Keratinocyte (primary cell): ENCODE data around the gene SYCP1. TPM values are rescaled to one million over a fixed set of nuclear protein-coding genes. Genes with fewer than 3 reads are reported as not detected.
"Not testable (repeated sequence)": the region's sequence is repeated elsewhere in the genome, so short reads cannot be mapped to it uniquely, and the experiment has no call there.

Experiments used
- DNase-seq: peaks from one replicate; pipeline ENCODE4 v3.0.0-alpha.2; 2011; ENCODE audit warnings: low read depth, missing footprints, low spot score
- FAIRE-seq: peaks from 2 replicates; lab custom pipeline; 2011; peaks lifted over from hg19 to GRCh38; lab: Jason Lieb, UNC
- H2AFZ ChIP-seq: 2 replicates; pipeline ENCODE4 v1.6.0; 2012; ENCODE audit warnings: low read length, control low read depth, inconsistent platforms; ENCODE audit not compliant: control insufficient read depth
- H3K27ac ChIP-seq: 2 replicates; pipeline ENCODE4 v1.5.1; 2011; ENCODE audit warnings: low read length; ENCODE audit not compliant: control insufficient read depth, insufficient read depth
- H3K27me3 ChIP-seq: 3 replicates; pipeline ENCODE4 v1.6.0; 2011; ENCODE audit warnings: low read length; ENCODE audit not compliant: control insufficient read depth, insufficient read depth; ENCODE audit errors: extremely low read depth
- H3K36me3 ChIP-seq, 2 experiments: 2 replicates in 1 of 2; 3 replicates in 1 of 2; pipeline ENCODE4 v1.5.1; 2011; ENCODE audit warnings: low read length in 2 of 2, mild to moderate bottlenecking in 1 of 2; ENCODE audit not compliant: control insufficient read depth in 2 of 2, insufficient read depth in 2 of 2; ENCODE audit errors: extremely low read depth in 1 of 2
- H3K4me1 ChIP-seq: 3 replicates; pipeline ENCODE4 v1.5.1; 2011; ENCODE audit warnings: low read length; ENCODE audit not compliant: control insufficient read depth, insufficient read depth; ENCODE audit errors: extremely low read depth
- H3K4me2 ChIP-seq: 3 replicates; pipeline ENCODE4 v1.6.0; 2011; ENCODE audit warnings: low read depth, low read length; ENCODE audit not compliant: control insufficient read depth, insufficient read depth; ENCODE audit errors: extremely low read depth
- H3K4me3 ChIP-seq, 3 experiments: fragments of 200-600 bp in 1 of 3; sonication (generic) in 1 of 3; 2 replicates in 2 of 3; 3 replicates in 1 of 3; pipeline ENCODE4 v1.5.1; 2011 to 2016; ENCODE audit warnings: low read length in 3 of 3, mild to moderate bottlenecking in 3 of 3, control low read depth in 2 of 3, inconsistent platforms in 1 of 3, low read depth in 1 of 3, mixed read lengths in 1 of 3, mixed run types in 1 of 3, moderate library complexity in 1 of 3; ENCODE audit not compliant: control insufficient read depth in 2 of 3, insufficient read depth in 2 of 3; ENCODE audit errors: extremely low read depth in 1 of 3
- H3K79me2 ChIP-seq: 2 replicates; pipeline ENCODE4 v1.6.0; 2012; ENCODE audit warnings: low read length; ENCODE audit not compliant: control insufficient read depth, insufficient read depth
- H3K9ac ChIP-seq: 3 replicates; pipeline ENCODE4 v1.6.0; 2011; ENCODE audit warnings: low read length; ENCODE audit not compliant: control insufficient read depth, insufficient read depth; ENCODE audit errors: extremely low read depth
- H3K9me1 ChIP-seq: 3 replicates; pipeline ENCODE4 v1.6.0; 2011; ENCODE audit warnings: low read length; ENCODE audit not compliant: control insufficient read depth, insufficient read depth; ENCODE audit errors: extremely low read depth
- H3K9me3 ChIP-seq: 2 replicates; pipeline ENCODE4 v1.5.1; 2012; ENCODE audit warnings: low read depth, low read length; ENCODE audit not compliant: control insufficient read depth
- H4K20me1 ChIP-seq: 3 replicates; pipeline ENCODE4 v1.6.0; 2011; ENCODE audit warnings: low read length; ENCODE audit not compliant: control insufficient read depth, insufficient read depth; ENCODE audit errors: extremely low read depth
- EZH2 ChIP-seq: IDR thresholded peaks from one replicate; pipeline ENCODE4 v1.6.1; 2012; ENCODE audit warnings: inconsistent platforms, mild to moderate bottlenecking, low read length, moderate library complexity
- dilution Hi-C: fragments of 300-500 bp; cut with MboI; formaldehyde crosslinking; loops from one replicate; pipeline ENCODE4 v1.7.0; 2020; ENCODE audit warnings: low sequenced_read_pairs; ENCODE audit not compliant: extremely low pct_ligation_motif_present
- polyA plus RNA-seq, 5 experiments: library from polyadenylated mRNA; depleted of rRNA in 3 of 5; stranded (reverse) in 3 of 5; stranded (forward) in 1 of 5; unstranded in 1 of 5; fragments of >200 nt; gene quantifications; 1 replicate in 1 of 5; 2 replicates in 3 of 5; 3 replicates in 1 of 5; pipeline versions ENCODE4 v1.2.1 to v1.2.3, GENCODE V29; 2011 to 2012; ENCODE audit warnings: missing spikeins in 2 of 5, low read depth in 1 of 5, low replicate concordance in 1 of 5
- TF ChIP-seq, protein P1 (sequence below), 3 experiments: IDR thresholded peaks in 1 of 3; conservative IDR thresholded peaks in 1 of 3; optimal IDR thresholded peaks in 1 of 3; 2 replicates in 2 of 3; 3 replicates in 1 of 3; pipeline versions ENCODE3 to v1.5.1; 2011; ENCODE audit warnings: low read length in 3 of 3, mild to moderate bottlenecking in 3 of 3, moderate library complexity in 2 of 3, control low read depth in 1 of 3, inconsistent platforms in 1 of 3; ENCODE audit not compliant: insufficient read depth in 2 of 3; ENCODE audit errors: extremely low read depth in 1 of 3

Gene SYCP1
- polyA plus RNA-seq, 1 donor (not counting 4 experiments of a cell fraction or from before 2014, with no cell fraction given): not detected

DNA sequence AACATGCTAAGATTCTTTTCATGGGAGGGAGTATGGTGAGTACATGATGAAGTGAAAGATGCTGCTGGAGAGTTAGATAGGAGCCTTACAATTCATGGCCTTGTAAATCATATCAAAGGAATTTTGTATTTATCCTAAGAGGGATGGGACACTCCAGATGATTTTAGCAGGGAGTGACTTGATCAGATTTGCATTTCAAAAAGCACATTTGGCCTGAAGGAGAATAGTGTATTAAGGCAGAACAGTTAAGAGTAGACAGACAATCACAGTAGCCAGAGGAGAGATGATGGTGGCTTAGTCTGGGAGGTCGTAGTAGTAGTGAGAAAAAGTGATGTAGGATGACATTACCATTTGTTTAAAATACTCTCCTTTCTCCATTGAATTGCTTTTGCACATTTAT is 48.8 kb downstream of the SYCP1 start:
- H4K20me1 ChIP-seq: no peaks in the 10 kb centered on the region
- no peak overlapping the region for H3K4me2 ChIP-seq
- DNase-seq: no peak
- H2AFZ ChIP-seq: no peak overlapping the region
- no peaks in the 10 kb centered on the region for H3K79me2 ChIP-seq
- no peak overlapping the region for H3K9ac ChIP-seq
- dilution Hi-C loops: no loop called here
- peaks cover 5% of the 10 kb centered on the region for H3K27me3 ChIP-seq
- H3K27ac ChIP-seq: no peak overlapping the region
- no peaks in the 10 kb centered on the region for H3K9me1 ChIP-seq
- H3K4me3 ChIP-seq: no peak overlapping the region
- no peaks in the 10 kb centered on the region for H3K36me3 ChIP-seq
- no peak for FAIRE-seq
- TF ChIP-seq, protein P1, sequence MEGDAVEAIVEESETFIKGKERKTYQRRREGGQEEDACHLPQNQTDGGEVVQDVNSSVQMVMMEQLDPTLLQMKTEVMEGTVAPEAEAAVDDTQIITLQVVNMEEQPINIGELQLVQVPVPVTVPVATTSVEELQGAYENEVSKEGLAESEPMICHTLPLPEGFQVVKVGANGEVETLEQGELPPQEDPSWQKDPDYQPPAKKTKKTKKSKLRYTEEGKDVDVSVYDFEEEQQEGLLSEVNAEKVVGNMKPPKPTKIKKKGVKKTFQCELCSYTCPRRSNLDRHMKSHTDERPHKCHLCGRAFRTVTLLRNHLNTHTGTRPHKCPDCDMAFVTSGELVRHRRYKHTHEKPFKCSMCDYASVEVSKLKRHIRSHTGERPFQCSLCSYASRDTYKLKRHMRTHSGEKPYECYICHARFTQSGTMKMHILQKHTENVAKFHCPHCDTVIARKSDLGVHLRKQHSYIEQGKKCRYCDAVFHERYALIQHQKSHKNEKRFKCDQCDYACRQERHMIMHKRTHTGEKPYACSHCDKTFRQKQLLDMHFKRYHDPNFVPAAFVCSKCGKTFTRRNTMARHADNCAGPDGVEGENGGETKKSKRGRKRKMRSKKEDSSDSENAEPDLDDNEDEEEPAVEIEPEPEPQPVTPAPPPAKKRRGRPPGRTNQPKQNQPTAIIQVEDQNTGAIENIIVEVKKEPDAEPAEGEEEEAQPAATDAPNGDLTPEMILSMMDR (optimal IDR thresholded peaks at IDR 0.05 in 1 of 3, IDR thresholded peaks at IDR 0.05 in 1 of 3, conservative IDR thresholded peaks at IDR 0.05 in 1 of 3; ENCODE audit: extremely low read depth in 1 of 3, insufficient read depth in 2 of 3, low read length in 3 of 3): no peak
- TF ChIP-seq EZH2: no peak
- H3K9me3 ChIP-seq: no peaks in the 10 kb centered on the region
- no peaks in the 10 kb centered on the region for H3K4me1 ChIP-seq

DNA sequence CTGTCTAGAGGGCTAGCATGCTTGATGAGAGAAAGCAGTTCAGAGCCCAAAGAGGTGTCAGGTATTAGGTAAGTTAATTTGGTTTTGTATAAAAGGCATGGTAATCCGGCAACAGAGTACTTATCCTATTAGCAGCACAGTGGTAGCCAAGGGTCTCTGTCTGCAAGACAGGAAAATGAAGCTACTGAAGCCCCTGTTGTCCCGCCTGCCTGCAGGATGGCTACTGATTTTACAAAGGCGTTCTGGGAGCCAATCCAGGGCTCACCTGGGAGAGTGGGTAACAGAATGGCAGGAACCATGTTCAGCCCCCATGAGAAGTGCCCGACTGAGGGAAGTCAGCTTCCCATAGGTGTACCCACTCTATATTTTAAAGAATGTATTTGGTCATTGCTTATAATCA is 61.1 kb downstream of the SYCP1 start:
- dilution Hi-C loops, H3K27me3 ChIP-seq: not testable (repeated sequence)

DNA sequence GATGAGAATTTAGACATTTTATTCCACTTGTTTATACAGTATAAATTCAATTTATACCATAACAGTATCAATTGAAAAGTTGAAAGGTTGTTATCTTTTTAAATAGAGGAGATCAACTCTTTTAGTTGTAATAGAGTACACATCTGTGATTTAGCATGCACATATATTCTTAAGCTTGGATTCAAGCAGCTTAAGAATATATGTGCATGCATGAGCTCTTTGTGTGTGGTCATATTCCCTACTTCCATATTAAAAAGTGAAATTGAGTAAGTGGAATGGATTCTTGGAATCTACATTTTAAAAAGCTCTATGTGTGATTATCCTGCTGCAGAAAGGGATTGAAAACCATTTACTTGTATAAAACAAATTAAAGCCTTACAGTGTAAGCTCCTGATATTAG is 71.9 kb downstream of the SYCP1 start:
- Histone ChIP-seq H3K27me3 (peaks cover 19% of the 10 kb centered on the region), H3K9ac (no peak overlapping the region), H3K79me2 (no peaks in the 10 kb centered on the region), H3K9me1 (no peaks in the 10 kb centered on the region), H2AFZ (no peak overlapping the region), H3K27ac (no peak overlapping the region), H3K36me3 (no peaks in the 10 kb centered on the region), H3K4me1 (no peaks in the 10 kb centered on the region), H3K9me3 (no peaks in the 10 kb centered on the region), H4K20me1 (no peaks in the 10 kb centered on the region), H3K4me3 (no peak overlapping the region), H3K4me2 (no peak overlapping the region)
- TF ChIP-seq EZH2: no peak
- TF ChIP-seq, protein P1 (optimal IDR thresholded peaks at IDR 0.05 in 1 of 3, IDR thresholded peaks at IDR 0.05 in 1 of 3, conservative IDR thresholded peaks at IDR 0.05 in 1 of 3; ENCODE audit: extremely low read depth in 1 of 3, insufficient read depth in 2 of 3, low read length in 3 of 3): no peak
- no peak for FAIRE-seq
- dilution Hi-C loops: no loop called here
- no peak for DNase-seq

More for the DNA sequence above, 61.1 kb downstream of the SYCP1 start:
- not testable (repeated sequence) for H3K27ac ChIP-seq, H3K79me2 ChIP-seq, H4K20me1 ChIP-seq, H3K9ac ChIP-seq, H3K9me3 ChIP-seq, DNase-seq, FAIRE-seq, H3K9me1 ChIP-seq, H3K36me3 ChIP-seq, H3K4me3 ChIP-seq, H3K4me1 ChIP-seq, H2AFZ ChIP-seq, H3K4me2 ChIP-seq
